SK-N-SH treated with all-trans-retinoic acid at 6 μM for 48 hours (cell line): ENCODE results near the gene KCNH1.

Experiments
- CREB5 ChIP-seq: fragments of 250-450 bp; sonication (Bioruptor Pico); IDR thresholded peaks from 2 replicates; pipeline ENCODE4 v1.5.1; 2020; ENCODE audit warnings: low read depth, mild to moderate bottlenecking, moderate library complexity
- CSRNP3 ChIP-seq: fragments of 250-450 bp; sonication (Bioruptor Pico); IDR thresholded peaks from 2 replicates; pipeline ENCODE4 v1.5.1; 2021; ENCODE audit warnings: mild to moderate bottlenecking, moderate library complexity
- ESRRG ChIP-seq: fragments of 250-450 bp; sonication (Bioruptor Pico); IDR thresholded peaks from 2 replicates; pipeline ENCODE4 v1.6.1; 2021; ENCODE audit warnings: mild to moderate bottlenecking
- GLIS3 ChIP-seq: fragments of 250-450 bp; sonication (Bioruptor Pico); IDR thresholded peaks from 2 replicates; pipeline ENCODE4 v1.5.0; 2020; ENCODE audit warnings: mild to moderate bottlenecking, moderate library complexity
- OSR1 ChIP-seq: fragments of 250-450 bp; sonication (Bioruptor Pico); IDR thresholded peaks from 2 replicates; pipeline ENCODE4 v1.8.0; 2022; ENCODE audit warnings: moderate library complexity, mild to moderate bottlenecking, inconsistent platforms
- PPARA ChIP-seq: fragments of 250-450 bp; sonication (Bioruptor Pico); IDR thresholded peaks from 2 replicates; pipeline ENCODE4 v1.5.0; 2020; ENCODE audit warnings: mild to moderate bottlenecking, borderline replicate concordance
- RARB ChIP-seq: fragments of 250-450 bp; sonication (Bioruptor Pico); IDR thresholded peaks from 2 replicates; pipeline ENCODE4 v1.8.0; 2021; ENCODE audit warnings: mild to moderate bottlenecking, moderate library complexity
- TOX ChIP-seq: fragments of 250-450 bp; sonication (Bioruptor Pico); IDR thresholded peaks from 2 replicates; pipeline ENCODE4 v1.8.0; 2021; ENCODE audit warnings: mild to moderate bottlenecking, moderate library complexity, borderline replicate concordance
- ZC3H10 ChIP-seq: fragments of 250-450 bp; sonication (Bioruptor Pico); IDR thresholded peaks from 2 replicates; pipeline ENCODE4 v1.5.1; 2021; ENCODE audit warnings: mild to moderate bottlenecking, moderate library complexity
- ZFP3 ChIP-seq: fragments of 250-450 bp; sonication (Bioruptor Pico); IDR thresholded peaks from 2 replicates; pipeline ENCODE4 v1.5.0; 2020; ENCODE audit warnings: mild to moderate bottlenecking, moderate library complexity
- ZFP30 ChIP-seq: fragments of 450-650 bp; formaldehyde crosslinking; IDR thresholded peaks from 2 replicates; pipeline ENCODE4 v1.5.0; 2022; ENCODE audit warnings: mild to moderate bottlenecking, moderate library complexity
- ZNF565 ChIP-seq: fragments of 450-650 bp; formaldehyde crosslinking; conservative IDR thresholded peaks from 2 replicates; pipeline ENCODE4 v1.5.0; 2020; ENCODE audit warnings: low read depth, mild to moderate bottlenecking, moderate library complexity
- TF ChIP-seq, protein P1 (sequence below): fragments of 250-450 bp; sonication (Bioruptor Pico); IDR thresholded peaks from 2 replicates; pipeline ENCODE4 v1.8.0; 2020; ENCODE audit warnings: mild to moderate bottlenecking, moderate library complexity, borderline replicate concordance
- TF ChIP-seq, protein P2 (sequence below): fragments of 250-450 bp; sonication (Bioruptor Pico); IDR thresholded peaks from 2 replicates; pipeline ENCODE4 v1.8.0; 2021; ENCODE audit warnings: low read depth, mild to moderate bottlenecking, moderate library complexity, borderline replicate concordance

- TF ChIP-seq RARB (CRISPR knock-in tag) (no peak), ZNF565 (no peak), TOX (no peak), CSRNP3 (no peak), ZFP30 (CRISPR knock-in tag) (no peak), ESRRG (CRISPR knock-in tag) (no peak), PPARA (CRISPR knock-in tag) (no peak), OSR1 (CRISPR knock-in tag) (no peak), ZFP3 (CRISPR knock-in tag) (no peak), ZC3H10 (CRISPR knock-in tag) (no peak), CREB5 (CRISPR knock-in tag) (no peak), GLIS3 (CRISPR knock-in tag) (no peak)
- TF ChIP-seq, protein P1, sequence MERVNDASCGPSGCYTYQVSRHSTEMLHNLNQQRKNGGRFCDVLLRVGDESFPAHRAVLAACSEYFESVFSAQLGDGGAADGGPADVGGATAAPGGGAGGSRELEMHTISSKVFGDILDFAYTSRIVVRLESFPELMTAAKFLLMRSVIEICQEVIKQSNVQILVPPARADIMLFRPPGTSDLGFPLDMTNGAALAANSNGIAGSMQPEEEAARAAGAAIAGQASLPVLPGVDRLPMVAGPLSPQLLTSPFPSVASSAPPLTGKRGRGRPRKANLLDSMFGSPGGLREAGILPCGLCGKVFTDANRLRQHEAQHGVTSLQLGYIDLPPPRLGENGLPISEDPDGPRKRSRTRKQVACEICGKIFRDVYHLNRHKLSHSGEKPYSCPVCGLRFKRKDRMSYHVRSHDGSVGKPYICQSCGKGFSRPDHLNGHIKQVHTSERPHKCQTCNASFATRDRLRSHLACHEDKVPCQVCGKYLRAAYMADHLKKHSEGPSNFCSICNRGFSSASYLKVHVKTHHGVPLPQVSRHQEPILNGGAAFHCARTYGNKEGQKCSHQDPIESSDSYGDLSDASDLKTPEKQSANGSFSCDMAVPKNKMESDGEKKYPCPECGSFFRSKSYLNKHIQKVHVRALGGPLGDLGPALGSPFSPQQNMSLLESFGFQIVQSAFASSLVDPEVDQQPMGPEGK (CRISPR knock-in tag), result no peak
- TF ChIP-seq, protein P2, sequence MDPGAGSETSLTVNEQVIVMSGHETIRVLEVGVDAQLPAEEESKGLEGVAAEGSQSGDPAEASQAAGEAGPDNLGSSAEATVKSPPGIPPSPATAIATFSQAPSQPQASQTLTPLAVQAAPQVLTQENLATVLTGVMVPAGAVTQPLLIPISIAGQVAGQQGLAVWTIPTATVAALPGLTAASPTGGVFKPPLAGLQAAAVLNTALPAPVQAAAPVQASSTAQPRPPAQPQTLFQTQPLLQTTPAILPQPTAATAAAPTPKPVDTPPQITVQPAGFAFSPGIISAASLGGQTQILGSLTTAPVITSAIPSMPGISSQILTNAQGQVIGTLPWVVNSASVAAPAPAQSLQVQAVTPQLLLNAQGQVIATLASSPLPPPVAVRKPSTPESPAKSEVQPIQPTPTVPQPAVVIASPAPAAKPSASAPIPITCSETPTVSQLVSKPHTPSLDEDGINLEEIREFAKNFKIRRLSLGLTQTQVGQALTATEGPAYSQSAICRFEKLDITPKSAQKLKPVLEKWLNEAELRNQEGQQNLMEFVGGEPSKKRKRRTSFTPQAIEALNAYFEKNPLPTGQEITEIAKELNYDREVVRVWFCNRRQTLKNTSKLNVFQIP (CRISPR knock-in tag), result no peak
Measured at GRCh38 chr1:211172657-211173056, 38.7 kb upstream of the KCNH1 start.
